Fibroblast of the aortic adventitia (primary cell): ENCODE measurements around the gene AGTPBP1. TPM values are rescaled to one million over a fixed set of nuclear protein-coding genes. Genes with fewer than 3 reads are reported as not detected.

Experiments
- DNase-seq: peaks from one replicate; pipeline ENCODE4 v3.0.0-alpha.2; 2010; ENCODE audit warnings: low read depth
- H3K4me3 ChIP-seq: 2 replicates; pipeline ENCODE4 v1.5.1; 2011; ENCODE audit warnings: low read depth, mild to moderate bottlenecking, control low read depth, low read length, moderate library complexity
- CTCF ChIP-seq: IDR thresholded peaks from 2 replicates; pipeline ENCODE4 v1.5.1; 2011; ENCODE audit warnings: mild to moderate bottlenecking, low read length, control low read depth, inconsistent platforms; ENCODE audit not compliant: insufficient read depth
- total RNA-seq: library from RNA; depleted of rRNA; stranded (reverse); fragments of >200 nt; gene quantifications from 2 replicates; pipeline ENCODE4 v1.2.3, GENCODE V29; 2012; ENCODE audit warnings: low replicate concordance

AGTPBP1 gene
- total RNA-seq, 1 donor: 20.3 TPM

GRCh38 chr9:85639675-85640186 is 102.0 kb downstream of the AGTPBP1 start:
- H3K4me3 ChIP-seq: no peak overlapping the region
- no peak for TF ChIP-seq CTCF
- no peak for DNase-seq

GRCh38 chr9:85631809-85632208 is 109.9 kb downstream of the AGTPBP1 start:
- H3K4me3 ChIP-seq: no peak overlapping the region
- no peak for DNase-seq
- TF ChIP-seq CTCF: no peak

GRCh38 chr9:85630676-85631075 is 111.1 kb downstream of the AGTPBP1 start:
- no peak for DNase-seq
- H3K4me3 ChIP-seq: no peak overlapping the region
- TF ChIP-seq CTCF: no peak

GRCh38 chr9:85617141-85617670 is 124.5 kb downstream of the AGTPBP1 start:
- no peak for TF ChIP-seq CTCF
- H3K4me3 ChIP-seq: no peak overlapping the region
- DNase-seq: no peak

GRCh38 chr9:85615792-85616191 is 126.0 kb downstream of the AGTPBP1 start:
- H3K4me3 ChIP-seq: no peak overlapping the region
- no peak for DNase-seq
- no peak for TF ChIP-seq CTCF

- H3K4me3 ChIP-seq: peak overlapping the region; percentile 60
- TF ChIP-seq CTCF: peak; percentile 85
- DNase-seq: peak; percentile 91
These were observed 131.5 kb downstream of the AGTPBP1 start for GRCh38 chr9:85610074-85610860.
